HL-60 (cell line): ENCODE results near the gene BCL11A.

Experiments used
- DNase-seq, 2 experiments: peaks; one replicate each; pipeline ENCODE4 v3.0.0-alpha.2; 2010 to 2020; ENCODE audit warnings: low read depth in 1 of 2, low spot score in 1 of 2
- H3K27ac ChIP-seq: fragments of 250-450 bp; sonication (Bioruptor Pico); replicated peaks from 2 replicates; pipeline ENCODE4 v1.5.1; 2020; ENCODE audit warnings: mild to moderate bottlenecking, moderate library complexity
- H3K27me3 ChIP-seq: fragments of 250-450 bp; sonication (Bioruptor Pico); 2 replicates; pipeline ENCODE4 v1.5.1; 2021; ENCODE audit warnings: mild to moderate bottlenecking, moderate library complexity; ENCODE audit not compliant: insufficient read depth, poor library complexity, severe bottlenecking
- H3K4me3 ChIP-seq: replicated peaks from 2 replicates; pipeline ENCODE4 v1.5.1; 2011; ENCODE audit warnings: mild to moderate bottlenecking, control low read depth, low read length; ENCODE audit not compliant: insufficient read depth
- CTCF ChIP-seq: IDR thresholded peaks from one replicate; pipeline ENCODE4 v1.5.1; 2011; ENCODE audit warnings: low read length, control low read depth, inconsistent platforms; ENCODE audit not compliant: insufficient read depth
- GABPA ChIP-seq: IDR thresholded peaks from 2 replicates; pipeline ENCODE4 v1.6.1; 2012; ENCODE audit warnings: low read depth
- POLR2AphosphoS5 ChIP-seq: IDR thresholded peaks from 2 replicates; pipeline ENCODE4 v1.6.1; 2012; ENCODE audit warnings: low read depth
- SPI1 ChIP-seq: IDR thresholded peaks from 2 replicates; pipeline ENCODE4 v1.6.1; 2012; ENCODE audit warnings: low read depth, mild to moderate bottlenecking, borderline replicate concordance
- TF ChIP-seq, protein P1 (sequence below): IDR thresholded peaks from 2 replicates; pipeline ENCODE4 v1.6.1; 2012; ENCODE audit warnings: low read depth; ENCODE audit not compliant: insufficient replicate concordance

The BCL11A gene

DNA sequence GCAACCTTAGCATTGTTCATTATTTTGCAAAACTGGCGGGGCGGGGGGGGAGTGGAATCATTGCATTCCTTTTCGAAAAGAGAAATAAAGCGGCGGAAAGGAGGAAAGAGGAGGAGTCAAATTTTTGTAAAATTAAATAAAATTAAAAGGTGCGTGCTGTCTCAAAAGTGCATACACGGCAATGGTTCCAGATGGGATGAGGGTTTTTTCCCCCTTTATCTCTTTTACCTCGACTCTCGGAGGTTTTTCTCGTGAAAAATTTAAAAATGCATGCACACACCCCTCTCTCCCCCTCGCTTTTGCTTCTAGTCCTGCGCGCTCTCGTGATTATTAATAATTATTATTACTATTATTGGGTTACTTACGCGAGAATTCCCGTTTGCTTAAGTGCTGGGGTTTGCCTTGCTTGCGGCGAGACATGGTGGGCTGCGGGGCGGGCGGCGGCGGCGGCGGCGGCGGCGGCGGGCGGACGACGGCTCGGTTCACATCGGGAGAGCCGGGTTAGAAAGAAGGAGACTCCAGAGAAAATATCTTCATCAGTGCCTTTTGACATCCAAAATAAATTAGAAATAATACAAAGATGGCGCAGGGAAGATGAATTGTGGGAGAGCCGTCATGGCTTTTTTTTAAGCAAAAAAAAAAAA, 481 bp downstream of the BCL11A start:
- Histone ChIP-seq H3K27me3 (no peaks in the 10 kb centered on the region), H3K4me3 (peak overlapping the region; percentile 74), H3K27ac (peak overlapping the region; percentile 96)
- no peak for DNase-seq
- TF ChIP-seq, protein P1, sequence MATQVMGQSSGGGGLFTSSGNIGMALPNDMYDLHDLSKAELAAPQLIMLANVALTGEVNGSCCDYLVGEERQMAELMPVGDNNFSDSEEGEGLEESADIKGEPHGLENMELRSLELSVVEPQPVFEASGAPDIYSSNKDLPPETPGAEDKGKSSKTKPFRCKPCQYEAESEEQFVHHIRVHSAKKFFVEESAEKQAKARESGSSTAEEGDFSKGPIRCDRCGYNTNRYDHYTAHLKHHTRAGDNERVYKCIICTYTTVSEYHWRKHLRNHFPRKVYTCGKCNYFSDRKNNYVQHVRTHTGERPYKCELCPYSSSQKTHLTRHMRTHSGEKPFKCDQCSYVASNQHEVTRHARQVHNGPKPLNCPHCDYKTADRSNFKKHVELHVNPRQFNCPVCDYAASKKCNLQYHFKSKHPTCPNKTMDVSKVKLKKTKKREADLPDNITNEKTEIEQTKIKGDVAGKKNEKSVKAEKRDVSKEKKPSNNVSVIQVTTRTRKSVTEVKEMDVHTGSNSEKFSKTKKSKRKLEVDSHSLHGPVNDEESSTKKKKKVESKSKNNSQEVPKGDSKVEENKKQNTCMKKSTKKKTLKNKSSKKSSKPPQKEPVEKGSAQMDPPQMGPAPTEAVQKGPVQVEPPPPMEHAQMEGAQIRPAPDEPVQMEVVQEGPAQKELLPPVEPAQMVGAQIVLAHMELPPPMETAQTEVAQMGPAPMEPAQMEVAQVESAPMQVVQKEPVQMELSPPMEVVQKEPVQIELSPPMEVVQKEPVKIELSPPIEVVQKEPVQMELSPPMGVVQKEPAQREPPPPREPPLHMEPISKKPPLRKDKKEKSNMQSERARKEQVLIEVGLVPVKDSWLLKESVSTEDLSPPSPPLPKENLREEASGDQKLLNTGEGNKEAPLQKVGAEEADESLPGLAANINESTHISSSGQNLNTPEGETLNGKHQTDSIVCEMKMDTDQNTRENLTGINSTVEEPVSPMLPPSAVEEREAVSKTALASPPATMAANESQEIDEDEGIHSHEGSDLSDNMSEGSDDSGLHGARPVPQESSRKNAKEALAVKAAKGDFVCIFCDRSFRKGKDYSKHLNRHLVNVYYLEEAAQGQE = no peak
- TF ChIP-seq POLR2AphosphoS5 = no peak
- TF ChIP-seq SPI1 = no peak
- no peak for TF ChIP-seq GABPA
- no peak for TF ChIP-seq CTCF

GRCh38 chr2:60552078-60552850, 1.2 kb downstream of the BCL11A start:
- Histone ChIP-seq H3K27me3 (no peaks in the 10 kb centered on the region), H3K4me3 (peak overlapping the region; percentile 74), H3K27ac (peak overlapping the region; percentile 96)
- DNase-seq = peak in 1 of 2 experiments; percentile 51
- TF ChIP-seq SPI1 = no peak
- TF ChIP-seq GABPA = 0 out of 2 replicates have a peak, but pooled peaks have one; percentile 8

DNA sequence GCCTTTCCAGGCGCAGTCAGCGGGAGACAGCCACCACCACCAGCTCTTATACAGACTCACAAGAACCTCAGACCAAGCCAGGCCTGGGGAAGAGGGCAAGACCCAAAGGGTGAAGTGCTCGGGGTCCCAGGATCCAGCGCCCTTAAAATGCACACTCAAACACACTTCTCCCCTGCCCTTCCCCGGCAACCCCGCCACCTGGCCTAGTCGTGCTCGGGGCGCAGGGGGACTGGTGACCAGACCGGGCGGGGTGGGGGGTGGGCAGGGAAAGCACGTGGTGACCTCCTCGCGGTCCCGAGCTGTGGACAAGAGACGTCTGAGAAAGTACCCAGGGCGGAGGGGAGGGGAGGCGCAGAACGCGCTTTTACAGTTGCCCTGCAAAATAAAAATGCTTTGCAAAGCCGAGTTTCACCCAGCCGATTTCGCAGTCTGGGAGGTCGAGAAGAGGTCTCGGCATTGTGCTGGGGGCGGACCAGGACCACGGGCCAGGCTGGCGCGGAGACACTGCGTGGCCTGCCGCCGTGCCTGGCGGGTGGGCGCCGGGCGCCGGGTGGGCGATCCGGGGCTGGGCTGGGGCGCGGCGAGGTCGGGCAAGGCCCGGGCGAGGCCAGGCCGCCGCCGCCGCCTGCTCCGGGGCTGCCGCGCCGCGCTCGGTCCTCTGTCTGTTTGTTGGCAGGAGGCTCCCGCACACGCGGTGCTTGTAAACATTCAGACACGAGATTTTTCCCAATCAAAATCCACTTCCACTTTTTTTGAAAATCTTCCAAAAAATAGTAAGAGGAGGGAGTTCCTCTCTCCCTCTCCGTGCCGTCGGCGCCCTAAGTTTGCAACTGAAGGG, 2.0 kb downstream of the BCL11A start:
- Histone ChIP-seq H3K27ac (peak overlapping the region; percentile 96), H3K27me3 (no peaks in the 10 kb centered on the region), H3K4me3 (peak overlapping the region; percentile 74)
- peak in 1 of 2 experiments; percentile 45 for DNase-seq
- TF ChIP-seq CTCF (no peak), POLR2AphosphoS5 (peak; percentile 6; the same call in 1 of the 2 replicates), GABPA (no peak), SPI1 (peak; percentile 78)
- TF ChIP-seq, protein P1 = no peak

DNA sequence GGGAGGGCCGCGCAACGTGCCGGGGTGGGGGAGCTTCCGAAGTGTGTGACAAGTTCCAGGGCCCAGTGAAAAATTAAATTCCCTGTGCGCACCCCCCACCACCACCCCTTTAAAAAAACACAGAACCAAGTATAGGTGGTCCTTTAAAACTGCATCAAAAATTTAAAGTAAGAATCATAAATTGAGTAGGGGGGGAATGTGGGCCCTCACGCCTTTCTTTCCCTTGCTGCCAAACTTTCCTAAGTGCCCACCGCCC, 2.5 kb downstream of the BCL11A start:
- Histone ChIP-seq H3K27ac (peak overlapping the region; percentile 96), H3K4me3 (peak overlapping the region; percentile 74), H3K27me3 (no peaks in the 10 kb centered on the region)
- DNase-seq = no peak
- TF ChIP-seq SPI1 (no peak), CTCF (no peak), GABPA (no peak), POLR2AphosphoS5 (no peak; the same call in 1 of the 2 replicates)
- TF ChIP-seq, protein P1 = no peak
